BE2C (cell line): ENCODE results near the gene MRAP2.
"Not testable (repeated sequence)": the region's sequence is repeated elsewhere in the genome, so short reads cannot be mapped to it uniquely, and the experiment has no call there.

ENCODE experiments used
- DNase-seq: peaks from one replicate; pipeline ENCODE4 v3.0.0-alpha.2; 2020
- H3K27me3 ChIP-seq: fragments of 250-450 bp; sonication (Bioruptor Pico); 2 replicates; pipeline ENCODE4 v1.5.1; 2020; ENCODE audit warnings: mild to moderate bottlenecking
- H3K36me3 ChIP-seq: fragments of 250-450 bp; sonication (Bioruptor Pico); 2 replicates; pipeline ENCODE4 v1.5.1; 2020; ENCODE audit warnings: mild to moderate bottlenecking
- H3K4me1 ChIP-seq: fragments of 250-450 bp; sonication (Bioruptor Pico); 2 replicates; pipeline ENCODE4 v1.5.1; 2020
- H3K4me3 ChIP-seq: 2 replicates; pipeline ENCODE4 v1.5.1; 2011; ENCODE audit warnings: low read depth, low read length
- H3K9me3 ChIP-seq: fragments of 250-450 bp; sonication (Bioruptor Pico); 2 replicates; pipeline ENCODE4 v1.5.1; 2020
- TF ChIP-seq, protein P1 (sequence below): IDR thresholded peaks from 2 replicates; pipeline ENCODE4 v1.5.1; 2012; ENCODE audit warnings: mild to moderate bottlenecking, low read depth, low read length

MRAP2 gene

DNA sequence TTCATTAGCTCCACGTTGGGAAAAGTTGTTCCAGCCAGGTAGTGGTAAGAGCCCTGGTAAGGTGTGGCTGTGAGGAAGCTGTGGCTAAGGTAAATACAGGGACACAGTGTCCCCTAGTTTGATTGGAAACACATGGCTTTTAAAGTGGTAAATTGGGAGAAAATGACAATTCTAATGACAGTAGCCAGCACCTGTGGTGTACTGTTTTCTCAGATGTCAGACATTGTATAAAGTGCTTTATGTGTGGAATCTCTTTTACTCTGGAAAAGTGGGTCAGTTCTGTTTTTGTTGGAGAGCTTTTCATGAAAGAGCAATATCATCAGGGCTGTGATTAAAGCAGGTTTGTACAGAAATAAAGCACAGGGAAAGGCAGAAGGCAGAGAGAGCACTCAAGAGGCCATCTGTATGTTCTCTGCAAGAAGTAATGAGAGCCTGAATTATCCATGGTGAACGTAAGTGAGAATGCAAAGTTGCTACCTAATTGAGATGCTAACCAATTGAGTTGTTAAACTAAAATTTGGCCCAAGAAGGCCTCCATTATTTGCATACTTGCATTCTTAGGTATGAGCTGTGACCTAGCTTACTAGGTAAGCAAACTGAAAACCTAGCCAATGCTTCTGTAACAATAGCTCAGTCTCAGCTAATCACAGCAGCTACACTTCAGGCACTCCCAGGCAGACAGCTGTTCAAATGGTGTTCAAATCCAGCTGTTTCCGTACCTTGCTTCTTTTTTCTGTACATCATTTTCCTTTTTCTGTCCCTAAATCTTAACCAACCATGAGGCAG is 28.2 kb downstream of the MRAP2 start:
- no peaks in the 10 kb centered on the region; the same call in 1 of the 2 replicates for H3K4me1 ChIP-seq
- H3K36me3 ChIP-seq = no peaks in the 10 kb centered on the region; the same call in 1 of the 2 replicates
- TF ChIP-seq, protein P1, sequence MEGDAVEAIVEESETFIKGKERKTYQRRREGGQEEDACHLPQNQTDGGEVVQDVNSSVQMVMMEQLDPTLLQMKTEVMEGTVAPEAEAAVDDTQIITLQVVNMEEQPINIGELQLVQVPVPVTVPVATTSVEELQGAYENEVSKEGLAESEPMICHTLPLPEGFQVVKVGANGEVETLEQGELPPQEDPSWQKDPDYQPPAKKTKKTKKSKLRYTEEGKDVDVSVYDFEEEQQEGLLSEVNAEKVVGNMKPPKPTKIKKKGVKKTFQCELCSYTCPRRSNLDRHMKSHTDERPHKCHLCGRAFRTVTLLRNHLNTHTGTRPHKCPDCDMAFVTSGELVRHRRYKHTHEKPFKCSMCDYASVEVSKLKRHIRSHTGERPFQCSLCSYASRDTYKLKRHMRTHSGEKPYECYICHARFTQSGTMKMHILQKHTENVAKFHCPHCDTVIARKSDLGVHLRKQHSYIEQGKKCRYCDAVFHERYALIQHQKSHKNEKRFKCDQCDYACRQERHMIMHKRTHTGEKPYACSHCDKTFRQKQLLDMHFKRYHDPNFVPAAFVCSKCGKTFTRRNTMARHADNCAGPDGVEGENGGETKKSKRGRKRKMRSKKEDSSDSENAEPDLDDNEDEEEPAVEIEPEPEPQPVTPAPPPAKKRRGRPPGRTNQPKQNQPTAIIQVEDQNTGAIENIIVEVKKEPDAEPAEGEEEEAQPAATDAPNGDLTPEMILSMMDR = no peak
- H3K4me3 ChIP-seq = no peak overlapping the region
- no peaks in the 10 kb centered on the region for H3K27me3 ChIP-seq
- no peaks in the 10 kb centered on the region for H3K9me3 ChIP-seq
- DNase-seq = no peak

DNA sequence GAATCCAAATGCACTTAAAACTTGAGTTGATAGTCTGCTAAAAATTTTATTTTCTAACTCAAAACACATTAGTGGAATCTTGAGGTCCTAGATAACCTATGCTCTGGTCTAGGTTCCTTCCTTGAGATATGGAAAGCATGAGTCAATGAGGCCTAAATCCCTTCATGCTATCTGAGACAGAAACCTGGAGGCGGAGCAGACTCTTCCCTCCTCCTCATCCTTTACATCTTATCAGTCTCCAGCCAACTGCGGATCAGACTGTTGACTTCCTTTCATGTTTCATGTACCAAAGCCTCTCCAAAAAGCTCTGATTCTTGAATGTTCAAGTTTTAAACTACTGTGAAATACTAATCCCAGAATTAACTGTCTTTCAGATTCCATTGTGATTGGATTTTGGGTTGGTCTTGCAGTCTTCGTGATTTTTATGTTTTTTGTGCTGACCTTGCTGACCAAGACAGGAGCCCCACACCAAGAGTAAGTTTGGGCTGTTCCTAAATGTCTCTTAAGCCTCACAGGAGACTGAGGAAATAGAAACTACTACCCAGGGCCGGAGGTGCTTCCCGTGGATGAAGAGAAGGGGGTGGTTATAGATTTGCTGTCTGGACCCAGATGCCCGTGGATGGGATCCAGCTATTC is 29.1 kb downstream of the MRAP2 start:
- no peaks in the 10 kb centered on the region for H3K27me3 ChIP-seq
- no peak for DNase-seq

GRCh38 chr6:84065693-84066290 is 32.2 kb downstream of the MRAP2 start:
- DNase-seq = no peak

More for the DNA sequence above, 29.1 kb downstream of the MRAP2 start:
- no peak overlapping the region for H3K4me3 ChIP-seq
- H3K36me3 ChIP-seq = no peaks in the 10 kb centered on the region; the same call in 1 of the 2 replicates
- H3K4me1 ChIP-seq = no peaks in the 10 kb centered on the region; the same call in 1 of the 2 replicates
- TF ChIP-seq, protein P1 = no peak
- H3K9me3 ChIP-seq = no peaks in the 10 kb centered on the region

DNA sequence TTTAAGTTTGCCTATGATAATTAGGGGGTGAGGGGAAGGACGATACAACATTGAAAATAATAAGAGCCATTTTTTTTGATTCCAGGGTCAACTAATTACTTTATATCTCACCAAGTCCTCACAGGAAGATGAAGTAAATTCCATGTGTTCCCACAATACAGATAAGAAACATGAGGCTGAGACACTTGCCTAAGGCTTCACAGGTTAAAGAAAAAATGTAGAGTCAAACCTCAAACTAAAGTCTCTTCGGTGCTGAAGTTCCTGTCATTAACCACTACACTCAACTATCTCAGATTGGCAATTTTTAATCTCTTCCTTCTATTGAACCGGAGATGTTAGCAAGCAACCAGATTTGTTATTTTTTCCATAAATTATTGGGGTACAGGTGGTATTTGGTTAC is 33.0 kb downstream of the MRAP2 start:
- H3K36me3 ChIP-seq = no peaks in the 10 kb centered on the region; the same call in 1 of the 2 replicates
- no peak for DNase-seq
- H3K27me3 ChIP-seq = no peaks in the 10 kb centered on the region
- TF ChIP-seq, protein P1 = no peak
- H3K4me1 ChIP-seq = no peaks in the 10 kb centered on the region
- no peaks in the 10 kb centered on the region for H3K9me3 ChIP-seq
- no peak overlapping the region for H3K4me3 ChIP-seq

More at GRCh38 chr6:84065693-84066290, 32.2 kb downstream of the MRAP2 start:
- no peaks in the 10 kb centered on the region for H3K27me3 ChIP-seq
- no peaks in the 10 kb centered on the region; the same call in 1 of the 2 replicates for H3K36me3 ChIP-seq
- H3K4me1 ChIP-seq = no peaks in the 10 kb centered on the region
- H3K9me3 ChIP-seq = no peaks in the 10 kb centered on the region
- TF ChIP-seq, protein P1 = no peak
- no peak overlapping the region for H3K4me3 ChIP-seq

- H3K9me3 ChIP-seq, DNase-seq, H3K4me3 ChIP-seq, H3K4me1 ChIP-seq, H3K27me3 ChIP-seq, H3K36me3 ChIP-seq: not testable (repeated sequence)
Observed at GRCh38 chr6:84068873-84069272, 35.3 kb downstream of the MRAP2 start.

DNA sequence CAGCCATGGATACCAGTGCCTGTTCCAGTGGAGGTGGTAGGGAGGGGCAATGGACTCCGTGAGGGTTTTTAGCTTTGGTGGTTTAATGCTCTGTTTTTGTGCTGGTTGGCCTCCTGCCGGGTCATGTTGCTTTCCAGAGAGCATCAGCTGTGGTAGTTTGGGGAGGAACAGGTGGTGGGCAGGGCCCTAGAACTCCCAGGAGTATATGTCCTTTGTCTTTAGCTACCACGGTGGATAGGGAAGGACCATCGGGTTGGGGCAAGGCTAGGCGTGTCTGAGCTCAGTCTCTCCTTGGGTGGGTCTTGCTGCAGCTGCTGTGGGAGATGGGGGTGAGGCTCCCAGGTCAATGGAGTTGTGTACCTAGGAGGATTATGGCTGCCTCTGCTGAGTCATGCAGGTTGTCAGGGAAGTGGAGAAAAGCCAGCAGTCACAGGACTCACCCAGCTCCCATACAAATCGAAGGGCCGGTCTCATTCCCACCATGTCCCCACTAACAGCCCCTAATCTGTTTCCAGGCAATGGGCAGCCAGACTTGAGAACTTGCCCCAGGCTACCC is 38.9 kb downstream of the MRAP2 start:
- TF ChIP-seq, protein P1 = no peak

More for the DNA sequence above, 38.9 kb downstream of the MRAP2 start:
- no peak overlapping the region for H3K4me3 ChIP-seq
- no peak for DNase-seq
- H3K36me3 ChIP-seq = no peaks in the 10 kb centered on the region
- H3K4me1 ChIP-seq = no peaks in the 10 kb centered on the region
- H3K27me3 ChIP-seq = no peaks in the 10 kb centered on the region
- H3K9me3 ChIP-seq = no peaks in the 10 kb centered on the region
